ENCODE data around the gene SNAI3.
A peak's percentile ranks its signal among the peaks of the same experiment; 100 is the strongest.

SNAI3 gene

GRCh38 chr16:88714420-88715302 is 28.4 kb upstream of the SNAI3 start:
- no peak for ATAC-seq
- no peak for TF ChIP-seq ZC3H10 (CRISPR knock-in tag; IDR thresholded peaks at IDR 0.05)

- peak; percentile 14 for ATAC-seq
These were observed 27.5 kb upstream of the SNAI3 start for GRCh38 chr16:88713568-88714419.

DNA sequence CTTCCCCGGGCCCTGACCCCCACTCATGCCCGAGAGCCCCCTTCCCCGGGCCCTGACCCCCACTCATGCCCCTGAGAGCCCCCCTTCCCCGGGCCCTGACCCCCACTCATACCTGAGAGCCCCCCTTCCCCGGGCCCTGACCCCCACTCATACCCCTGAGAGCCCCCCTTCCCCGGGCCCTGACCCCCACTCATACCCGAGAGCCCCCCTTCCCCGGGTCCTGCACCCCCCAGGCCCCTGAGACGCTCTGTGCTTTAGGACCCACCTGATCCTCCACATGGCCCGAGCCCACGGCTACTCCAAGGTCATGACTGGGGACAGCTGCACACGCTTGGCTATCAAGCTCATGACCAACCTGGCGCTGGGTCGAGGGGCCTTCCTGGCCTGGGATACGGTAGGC is 26.7 kb upstream of the SNAI3 start:
- ATAC-seq: no peak
- no peak for TF ChIP-seq ZNF70 (CRISPR knock-in tag; IDR thresholded peaks at IDR 0.05)
- TF ChIP-seq ZNF8 (CRISPR knock-in tag; IDR thresholded peaks at IDR 0.05): no peak
- no peak for TF ChIP-seq GLIS3 (CRISPR knock-in tag; IDR thresholded peaks at IDR 0.05)
- no peak for TF ChIP-seq TOX (CRISPR knock-in tag; IDR thresholded peaks at IDR 0.05; ENCODE audit: borderline replicate concordance)
- TF ChIP-seq CSDC2 (CRISPR knock-in tag; IDR thresholded peaks at IDR 0.05): no peak
- TF ChIP-seq, protein P1, sequence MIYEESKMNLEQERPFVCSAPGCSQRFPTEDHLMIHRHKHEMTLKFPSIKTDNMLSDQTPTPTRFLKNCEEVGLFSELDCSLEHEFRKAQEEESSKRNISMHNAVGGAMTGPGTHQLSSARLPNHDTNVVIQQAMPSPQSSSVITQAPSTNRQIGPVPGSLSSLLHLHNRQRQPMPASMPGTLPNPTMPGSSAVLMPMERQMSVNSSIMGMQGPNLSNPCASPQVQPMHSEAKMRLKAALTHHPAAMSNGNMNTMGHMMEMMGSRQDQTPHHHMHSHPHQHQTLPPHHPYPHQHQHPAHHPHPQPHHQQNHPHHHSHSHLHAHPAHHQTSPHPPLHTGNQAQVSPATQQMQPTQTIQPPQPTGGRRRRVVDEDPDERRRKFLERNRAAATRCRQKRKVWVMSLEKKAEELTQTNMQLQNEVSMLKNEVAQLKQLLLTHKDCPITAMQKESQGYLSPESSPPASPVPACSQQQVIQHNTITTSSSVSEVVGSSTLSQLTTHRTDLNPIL (CRISPR knock-in tag; IDR thresholded peaks at IDR 0.05; ENCODE audit: low read depth): no peak

More at GRCh38 chr16:88713568-88714419, 27.5 kb upstream of the SNAI3 start:
- no peak for TF ChIP-seq TCF4 (CRISPR knock-in tag; IDR thresholded peaks at IDR 0.05; ENCODE audit: borderline replicate concordance)
- no peak for TF ChIP-seq RARB (CRISPR knock-in tag; IDR thresholded peaks at IDR 0.05)
- TF ChIP-seq ISL1 (CRISPR knock-in tag; IDR thresholded peaks at IDR 0.05): no peak
- TF ChIP-seq ARNTL (CRISPR knock-in tag; IDR thresholded peaks at IDR 0.05; ENCODE audit: borderline replicate concordance, low read depth): no peak
- TF ChIP-seq, protein P2, sequence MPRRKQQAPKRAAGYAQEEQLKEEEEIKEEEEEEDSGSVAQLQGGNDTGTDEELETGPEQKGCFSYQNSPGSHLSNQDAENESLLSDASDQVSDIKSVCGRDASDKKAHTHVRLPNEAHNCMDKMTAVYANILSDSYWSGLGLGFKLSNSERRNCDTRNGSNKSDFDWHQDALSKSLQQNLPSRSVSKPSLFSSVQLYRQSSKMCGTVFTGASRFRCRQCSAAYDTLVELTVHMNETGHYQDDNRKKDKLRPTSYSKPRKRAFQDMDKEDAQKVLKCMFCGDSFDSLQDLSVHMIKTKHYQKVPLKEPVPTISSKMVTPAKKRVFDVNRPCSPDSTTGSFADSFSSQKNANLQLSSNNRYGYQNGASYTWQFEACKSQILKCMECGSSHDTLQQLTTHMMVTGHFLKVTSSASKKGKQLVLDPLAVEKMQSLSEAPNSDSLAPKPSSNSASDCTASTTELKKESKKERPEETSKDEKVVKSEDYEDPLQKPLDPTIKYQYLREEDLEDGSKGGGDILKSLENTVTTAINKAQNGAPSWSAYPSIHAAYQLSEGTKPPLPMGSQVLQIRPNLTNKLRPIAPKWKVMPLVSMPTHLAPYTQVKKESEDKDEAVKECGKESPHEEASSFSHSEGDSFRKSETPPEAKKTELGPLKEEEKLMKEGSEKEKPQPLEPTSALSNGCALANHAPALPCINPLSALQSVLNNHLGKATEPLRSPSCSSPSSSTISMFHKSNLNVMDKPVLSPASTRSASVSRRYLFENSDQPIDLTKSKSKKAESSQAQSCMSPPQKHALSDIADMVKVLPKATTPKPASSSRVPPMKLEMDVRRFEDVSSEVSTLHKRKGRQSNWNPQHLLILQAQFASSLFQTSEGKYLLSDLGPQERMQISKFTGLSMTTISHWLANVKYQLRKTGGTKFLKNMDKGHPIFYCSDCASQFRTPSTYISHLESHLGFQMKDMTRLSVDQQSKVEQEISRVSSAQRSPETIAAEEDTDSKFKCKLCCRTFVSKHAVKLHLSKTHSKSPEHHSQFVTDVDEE (CRISPR knock-in tag; IDR thresholded peaks at IDR 0.05): no peak
- TF ChIP-seq ESRRG (CRISPR knock-in tag; IDR thresholded peaks at IDR 0.05): no peak
- no peak for TF ChIP-seq PPARA (CRISPR knock-in tag; IDR thresholded peaks at IDR 0.05; ENCODE audit: borderline replicate concordance)
- TF ChIP-seq ZFP3 (CRISPR knock-in tag; IDR thresholded peaks at IDR 0.05): no peak
- no peak for TF ChIP-seq OSR1 (CRISPR knock-in tag; IDR thresholded peaks at IDR 0.05)
- no peak for TF ChIP-seq BACH2 (CRISPR knock-in tag; IDR thresholded peaks at IDR 0.05; ENCODE audit: borderline replicate concordance)
- no peak for TF ChIP-seq GLIS3 (CRISPR knock-in tag; IDR thresholded peaks at IDR 0.05)
- no peak for TF ChIP-seq PATZ1 (CRISPR knock-in tag; IDR thresholded peaks at IDR 0.05; ENCODE audit: borderline replicate concordance)
- no peak for TF ChIP-seq ZNF8 (CRISPR knock-in tag; IDR thresholded peaks at IDR 0.05)
- no peak for TF ChIP-seq ZNF70 (CRISPR knock-in tag; IDR thresholded peaks at IDR 0.05)
- TF ChIP-seq SNAI2 (CRISPR knock-in tag; IDR thresholded peaks at IDR 0.05): no peak
- TF ChIP-seq ZC3H10 (CRISPR knock-in tag; IDR thresholded peaks at IDR 0.05): no peak
- TF ChIP-seq, protein P1 (CRISPR knock-in tag; IDR thresholded peaks at IDR 0.05; ENCODE audit: low read depth): no peak
